A673 (cell line): ENCODE data around the gene PACS1. TPM values are rescaled to one million over a fixed set of nuclear protein-coding genes. Genes with fewer than 3 reads are reported as not detected.

ENCODE experiments used
- BruUV-seq: library from RNA; stranded (reverse); fragments of 400-500 nt; replicated peaks from 2 replicates; lab custom pipeline; 2021; lab: Mats Ljungman, UMichigan
- CTCF ChIA-PET: fragments of 300-600 bp; sonication (Branson Sonifier 250); formaldehyde crosslinking; loops from one replicate; lab custom pipeline; 2022; ENCODE audit warnings: antibody characterized with exemption; lab: Charles Lee
- POLR2A ChIA-PET: fragments of 300-600 bp; sonication (Branson Sonifier 250); formaldehyde crosslinking; loops from one replicate; lab custom pipeline; 2022; ENCODE audit warnings: antibody characterized with exemption; ENCODE audit not compliant: low non-redundant PET; lab: Charles Lee
- DNase-seq: peaks from one replicate; pipeline ENCODE4 v3.0.0-alpha.2; 2015; ENCODE audit warnings: low spot score
- H3K27ac ChIP-seq: fragments of 200-600 bp; sonication (generic); 2 replicates; pipeline ENCODE4 v1.5.1; 2016; ENCODE audit warnings: mixed run types, low read depth, mild to moderate bottlenecking, mixed read lengths, antibody characterized with exemption, low read length; ENCODE audit not compliant: poor library complexity, severe bottlenecking
- H3K27me3 ChIP-seq: fragments of 200-600 bp; sonication (generic); replicated peaks from 2 replicates; pipeline ENCODE4 v1.6.1; 2017; ENCODE audit warnings: mixed run types, low read depth, mild to moderate bottlenecking, mixed read lengths, antibody characterized with exemption, low read length; ENCODE audit not compliant: insufficient read depth, poor library complexity
- H3K36me3 ChIP-seq: fragments of 200-600 bp; sonication (generic); 2 replicates; pipeline ENCODE4 v1.6.1; 2016; ENCODE audit warnings: mixed run types, mild to moderate bottlenecking, mixed read lengths, antibody characterized with exemption, low read length; ENCODE audit not compliant: insufficient read depth, poor library complexity, severe bottlenecking
- H3K4me1 ChIP-seq: fragments of 200-600 bp; sonication (generic); 2 replicates; pipeline ENCODE4 v1.6.1; 2017; ENCODE audit warnings: mixed run types, mild to moderate bottlenecking, mixed read lengths, antibody characterized with exemption, low read length; ENCODE audit not compliant: insufficient read depth, poor library complexity, severe bottlenecking
- H3K4me3 ChIP-seq: fragments of 200-600 bp; sonication (generic); 2 replicates; pipeline ENCODE4 v1.5.1; 2016; ENCODE audit warnings: low read depth, mixed run types, mild to moderate bottlenecking, mixed read lengths, low read length; ENCODE audit not compliant: poor library complexity, severe bottlenecking
- H3K9me3 ChIP-seq: fragments of 200-600 bp; sonication (generic); 2 replicates; pipeline ENCODE4 v1.6.1; 2016; ENCODE audit warnings: mixed run types, low read depth, mild to moderate bottlenecking, mixed read lengths, antibody characterized with exemption, low read length; ENCODE audit not compliant: poor library complexity, severe bottlenecking
- EZH2 ChIP-seq: fragments of 200-600 bp; sonication (generic); IDR thresholded peaks from 2 replicates; pipeline ENCODE4 v1.6.1; 2017; ENCODE audit warnings: borderline replicate concordance, low read depth, mild to moderate bottlenecking, mixed read lengths, antibody characterized with exemption, low read length; ENCODE audit not compliant: poor library complexity, severe bottlenecking
- intact Hi-C: fragments of 100-400 bp; cut with micrococcal nuclease; formaldehyde crosslinking; loops from one replicate; pipeline ENCODE4 v1.10.0; 2022; ENCODE audit not compliant: unreplicated experiment
- total RNA-seq: library from RNA; stranded (reverse); gene quantifications from 2 replicates; pipeline ENCODE4 v1.2.3, GENCODE V29; 2021
- TF ChIP-seq, protein P1 (sequence below): fragments of 300-800, 200-600 bp; sonication (generic); conservative IDR thresholded peaks from 2 replicates; pipeline ENCODE4 v1.5.1; 2017; ENCODE audit warnings: low read depth, mild to moderate bottlenecking, antibody characterized with exemption, low read length, moderate library complexity, mixed read lengths

Gene PACS1
- total RNA-seq, 1 experiment from 2014 or later = 75.7 TPM

DNA sequence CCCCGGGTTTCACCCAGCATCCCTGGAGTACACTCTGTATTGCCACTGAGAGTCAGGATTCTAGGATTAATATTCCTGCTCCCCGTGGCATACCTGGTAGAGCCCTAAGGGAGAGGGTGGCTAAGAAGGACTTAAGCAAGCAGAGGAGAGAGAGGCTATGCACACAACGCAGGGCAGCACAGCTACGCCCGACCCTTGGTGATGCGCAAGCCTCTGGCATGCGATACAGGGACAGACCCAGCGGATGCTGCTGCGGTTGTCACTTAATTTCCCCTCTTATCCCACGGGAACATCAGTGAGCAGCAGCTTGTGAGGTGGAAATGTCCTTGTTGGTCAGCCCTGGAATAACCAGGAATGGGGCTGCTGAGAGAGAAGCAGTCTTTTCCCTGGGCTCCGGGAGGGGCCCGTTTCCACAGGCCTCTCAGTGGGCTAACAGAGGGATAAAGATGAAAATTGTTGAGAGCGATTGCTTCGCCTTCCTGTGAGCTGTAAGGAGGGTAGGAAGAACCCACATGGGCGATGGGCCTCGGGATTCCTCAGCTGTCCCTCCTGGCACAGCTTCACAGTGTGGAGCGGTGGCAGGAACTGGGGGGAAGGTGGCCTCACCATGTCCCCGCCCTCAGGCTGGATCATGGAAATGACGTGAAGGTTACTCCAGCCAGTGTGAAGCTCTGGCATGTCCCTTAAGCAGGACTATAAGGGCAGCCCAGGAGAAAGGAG lies 149.9 kb downstream of the PACS1 start:
- DNase-seq = no peak
- Histone ChIP-seq H3K27ac (no peak overlapping the region), H3K4me1 (no peaks in the 10 kb centered on the region), H3K27me3 (no peaks in the 10 kb centered on the region), H3K36me3 (peaks cover 3% of the 10 kb centered on the region), H3K4me3 (no peak overlapping the region), H3K9me3 (no peaks in the 10 kb centered on the region)
- TF ChIP-seq EZH2 = no peak
- TF ChIP-seq, protein P1, sequence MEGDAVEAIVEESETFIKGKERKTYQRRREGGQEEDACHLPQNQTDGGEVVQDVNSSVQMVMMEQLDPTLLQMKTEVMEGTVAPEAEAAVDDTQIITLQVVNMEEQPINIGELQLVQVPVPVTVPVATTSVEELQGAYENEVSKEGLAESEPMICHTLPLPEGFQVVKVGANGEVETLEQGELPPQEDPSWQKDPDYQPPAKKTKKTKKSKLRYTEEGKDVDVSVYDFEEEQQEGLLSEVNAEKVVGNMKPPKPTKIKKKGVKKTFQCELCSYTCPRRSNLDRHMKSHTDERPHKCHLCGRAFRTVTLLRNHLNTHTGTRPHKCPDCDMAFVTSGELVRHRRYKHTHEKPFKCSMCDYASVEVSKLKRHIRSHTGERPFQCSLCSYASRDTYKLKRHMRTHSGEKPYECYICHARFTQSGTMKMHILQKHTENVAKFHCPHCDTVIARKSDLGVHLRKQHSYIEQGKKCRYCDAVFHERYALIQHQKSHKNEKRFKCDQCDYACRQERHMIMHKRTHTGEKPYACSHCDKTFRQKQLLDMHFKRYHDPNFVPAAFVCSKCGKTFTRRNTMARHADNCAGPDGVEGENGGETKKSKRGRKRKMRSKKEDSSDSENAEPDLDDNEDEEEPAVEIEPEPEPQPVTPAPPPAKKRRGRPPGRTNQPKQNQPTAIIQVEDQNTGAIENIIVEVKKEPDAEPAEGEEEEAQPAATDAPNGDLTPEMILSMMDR = no peak
- intact Hi-C loops = loop anchor here (5.0 kb wide), 1 partner anchor 107 kb away; no protein-coding TSS in a partner anchor
- POLR2A ChIA-PET = no interaction called here
- no TSS peak for BruUV-seq
- CTCF ChIA-PET = interaction anchor here (0.6 kb wide), 1 partner anchor 61 kb away, joined by 3 read pairs; no protein-coding TSS in a partner anchor

DNA sequence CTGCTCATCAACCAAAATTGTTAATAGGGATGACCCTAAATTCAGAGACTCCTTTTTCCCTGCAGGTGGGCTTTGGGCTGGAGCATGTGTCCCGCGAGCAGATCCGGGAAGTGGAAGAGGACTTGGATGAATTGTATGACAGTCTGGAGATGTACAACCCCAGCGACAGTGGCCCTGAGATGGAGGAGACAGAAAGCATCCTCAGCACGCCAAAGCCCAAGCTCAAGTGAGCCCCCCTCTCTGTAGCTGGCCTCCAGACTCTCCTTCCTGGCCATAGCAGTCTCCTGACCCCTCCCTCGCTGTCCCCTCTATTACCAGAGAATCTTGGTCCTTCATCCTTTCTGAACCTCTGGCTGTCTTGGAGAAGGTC lies 150.5 kb downstream of the PACS1 start:
- H3K27me3 ChIP-seq = no peaks in the 10 kb centered on the region
- H3K4me1 ChIP-seq = no peaks in the 10 kb centered on the region
- ChIA-PET POLR2A (no interaction called here), CTCF (interaction anchor here (0.6 kb wide), 1 partner anchor 61 kb away, joined by 3 read pairs; no protein-coding TSS in a partner anchor)
- H3K9me3 ChIP-seq = no peaks in the 10 kb centered on the region
- DNase-seq = no peak
- no TSS peak for BruUV-seq
- H3K36me3 ChIP-seq = peaks cover 3% of the 10 kb centered on the region
- intact Hi-C loops = loop anchor here (5.0 kb wide), 1 partner anchor 107 kb away; no protein-coding TSS in a partner anchor
- no peak overlapping the region for H3K4me3 ChIP-seq
- TF ChIP-seq EZH2 = no peak
- TF ChIP-seq, protein P1 = no peak
- H3K27ac ChIP-seq = no peak overlapping the region

DNA sequence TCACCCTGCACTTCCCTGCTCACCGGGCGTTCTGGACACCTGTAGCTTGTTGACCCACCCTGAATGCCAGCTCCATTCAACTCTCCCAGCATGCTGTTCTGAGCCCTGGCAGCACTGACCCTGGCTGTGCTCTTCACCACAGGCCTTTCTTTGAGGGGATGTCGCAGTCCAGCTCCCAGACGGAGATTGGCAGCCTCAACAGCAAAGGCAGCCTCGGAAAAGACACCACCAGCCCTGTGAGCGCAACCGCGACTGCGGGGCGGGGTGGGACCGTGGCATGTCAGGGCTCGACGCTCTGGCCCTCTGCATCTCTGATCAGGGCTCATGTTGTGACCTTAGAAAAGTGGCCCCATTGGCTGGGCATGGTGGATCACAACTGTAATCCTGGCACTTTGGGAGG lies 150.9 kb downstream of the PACS1 start:
- Histone ChIP-seq H3K9me3 (no peaks in the 10 kb centered on the region), H3K4me3 (no peak overlapping the region), H3K4me1 (no peaks in the 10 kb centered on the region), H3K27me3 (no peaks in the 10 kb centered on the region), H3K27ac (no peak overlapping the region), H3K36me3 (peaks cover under 1% of the 10 kb centered on the region)
- no peak for TF ChIP-seq EZH2
- TF ChIP-seq, protein P1 = no peak
- CTCF ChIA-PET = interaction anchor here (0.6 kb wide), 1 partner anchor 62 kb away, joined by 3 read pairs; no protein-coding TSS in a partner anchor
- no peak for DNase-seq
- intact Hi-C loops = loop anchor here (5.0 kb wide), 1 partner anchor 106 kb away; no protein-coding TSS in a partner anchor
- no TSS peak for BruUV-seq
- POLR2A ChIA-PET = no interaction called here
